Occipital lobe (tissue), 2 donors: ENCODE results near the gene SOCS3. TPM values are rescaled to one million over a fixed set of nuclear protein-coding genes. Genes with fewer than 3 reads are reported as not detected.

Experiments used
- DNase-seq: peaks from one replicate; lab custom pipeline; 2025; lab: John Stamatoyannopoulos, UW
- total RNA-seq: library from RNA; depleted of rRNA; stranded (reverse); fragments of >200 nt; gene quantifications from one replicate; pipeline ENCODE4 v1.2.3, GENCODE V29; 2014

The SOCS3 gene
- total RNA-seq, 1 donor from 2014 or later = 8.3 TPM

- no peak for DNase-seq
Observed at GRCh38 chr17:78368348-78368747, 8.5 kb upstream of the SOCS3 start.

- no peak for DNase-seq
Observed at GRCh38 chr17:78367193-78367592, 7.3 kb upstream of the SOCS3 start.

GRCh38 chr17:78366109-78366848, 6.4 kb upstream of the SOCS3 start:
- DNase-seq = no peak

GRCh38 chr17:78365561-78366108, 5.8 kb upstream of the SOCS3 start:
- no peak for DNase-seq

GRCh38 chr17:78364436-78365281, 4.8 kb upstream of the SOCS3 start:
- no peak for DNase-seq

GRCh38 chr17:78362671-78363070, 2.8 kb upstream of the SOCS3 start:
- no peak for DNase-seq

GRCh38 chr17:78362232-78362631, 2.4 kb upstream of the SOCS3 start:
- DNase-seq = no peak

GRCh38 chr17:78361225-78361701, 1.4 kb upstream of the SOCS3 start:
- DNase-seq = no peak

- peak; percentile 46 for DNase-seq
Observed at GRCh38 chr17:78360371-78361224, 721 bp upstream of the SOCS3 start.

- DNase-seq = no peak
Observed at GRCh38 chr17:78359321-78359996, 418 bp downstream of the SOCS3 start.

- DNase-seq = no peak
Observed at GRCh38 chr17:78358538-78359320, 1.1 kb downstream of the SOCS3 start.

GRCh38 chr17:78357672-78358537, 2.0 kb downstream of the SOCS3 start:
- no peak for DNase-seq

- peak; percentile 21 for DNase-seq
Observed at GRCh38 chr17:78357177-78357586, 2.7 kb downstream of the SOCS3 start.

- DNase-seq = peak; percentile 32
Observed at GRCh38 chr17:78356101-78356713, 3.7 kb downstream of the SOCS3 start.

- no peak for DNase-seq
Observed at GRCh38 chr17:78355701-78356100, 4.2 kb downstream of the SOCS3 start.

GRCh38 chr17:78355045-78355641, 4.7 kb downstream of the SOCS3 start:
- no peak for DNase-seq

- no peak for DNase-seq
Observed at GRCh38 chr17:78353834-78354233, 6.0 kb downstream of the SOCS3 start.

GRCh38 chr17:78351449-78352006, 8.3 kb downstream of the SOCS3 start:
- DNase-seq = peak; percentile 90
